NCI-H1417 treated with DMSO at 0.1 percent for 48 hours (cell line): ENCODE measurements around the gene CYP2S1.
"Not testable (repeated sequence)": the region's sequence is repeated elsewhere in the genome, so short reads cannot be mapped to it uniquely, and the experiment has no call there.

Experiments
- DNase-seq: peaks from one replicate; lab custom pipeline; 2025; lab: John Stamatoyannopoulos, UW

CYP2S1 gene, protein sequence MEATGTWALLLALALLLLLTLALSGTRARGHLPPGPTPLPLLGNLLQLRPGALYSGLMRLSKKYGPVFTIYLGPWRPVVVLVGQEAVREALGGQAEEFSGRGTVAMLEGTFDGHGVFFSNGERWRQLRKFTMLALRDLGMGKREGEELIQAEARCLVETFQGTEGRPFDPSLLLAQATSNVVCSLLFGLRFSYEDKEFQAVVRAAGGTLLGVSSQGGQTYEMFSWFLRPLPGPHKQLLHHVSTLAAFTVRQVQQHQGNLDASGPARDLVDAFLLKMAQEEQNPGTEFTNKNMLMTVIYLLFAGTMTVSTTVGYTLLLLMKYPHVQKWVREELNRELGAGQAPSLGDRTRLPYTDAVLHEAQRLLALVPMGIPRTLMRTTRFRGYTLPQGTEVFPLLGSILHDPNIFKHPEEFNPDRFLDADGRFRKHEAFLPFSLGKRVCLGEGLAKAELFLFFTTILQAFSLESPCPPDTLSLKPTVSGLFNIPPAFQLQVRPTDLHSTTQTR

DNA sequence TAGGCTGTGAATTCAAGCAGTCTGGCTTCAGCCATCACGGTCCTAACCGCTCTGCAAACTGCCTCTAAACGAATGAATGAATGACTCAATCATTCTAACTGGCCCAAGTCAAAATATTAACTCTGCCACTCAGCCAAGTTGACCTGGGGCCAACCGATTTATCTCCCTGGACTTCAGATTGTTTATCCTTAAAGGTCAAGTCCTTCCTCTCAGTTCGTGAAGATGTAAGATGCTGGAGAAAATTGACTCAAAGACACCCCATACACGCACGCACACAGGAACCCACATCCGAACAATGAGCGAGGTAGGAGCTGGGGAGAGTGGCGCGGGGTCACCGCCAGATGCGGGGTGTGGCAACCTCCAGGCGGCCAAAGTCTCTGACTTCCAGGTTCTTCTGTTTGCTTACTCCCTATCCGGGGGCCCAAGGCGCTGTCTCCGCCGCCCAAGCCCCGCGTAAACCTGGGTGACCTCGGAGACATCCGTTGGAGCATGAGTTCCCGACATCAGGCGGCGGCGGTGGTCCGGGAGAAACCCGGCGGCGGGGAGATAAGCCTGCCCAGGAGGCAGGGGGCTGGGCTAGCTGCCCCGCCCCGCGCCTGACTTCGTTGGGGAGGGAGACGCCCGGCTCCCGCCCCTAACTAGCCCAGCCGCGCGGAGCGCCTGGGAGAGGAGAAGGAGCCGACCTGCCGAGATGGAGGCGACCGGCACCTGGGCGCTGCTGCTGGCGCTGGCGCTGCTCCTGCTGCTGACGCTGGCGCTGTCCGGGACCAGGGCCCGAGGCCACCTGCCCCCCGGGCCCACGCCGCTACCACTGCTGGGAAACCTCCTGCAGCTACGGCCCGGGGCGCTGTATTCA lies at the start of gene CYP2S1:
TSS of gene CYP2S1 (plus strand) at position 646 of the 856 bp plus-strand sequence. CDS start at position 692, 46 bp downstream.
- DNase-seq, result no peak

DNA sequence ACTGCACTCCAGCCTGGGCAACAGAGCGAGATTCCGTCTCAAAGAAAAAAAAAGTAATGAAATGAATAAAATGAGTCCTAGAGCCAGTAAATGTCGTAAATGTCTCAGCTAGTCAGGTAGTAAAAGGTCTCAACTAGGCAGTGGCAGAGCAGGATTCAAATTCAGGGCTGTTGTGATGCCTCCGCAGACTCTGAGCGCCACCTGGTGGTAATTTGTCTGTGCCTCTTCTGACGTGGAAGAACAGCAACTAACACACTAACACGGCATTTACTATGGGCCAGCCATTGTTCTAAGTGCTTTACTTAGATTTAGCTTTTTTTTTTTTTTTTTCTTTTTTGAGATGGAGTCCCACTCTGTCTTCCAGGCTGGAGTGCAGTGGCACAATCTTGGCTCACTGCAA lies 48.6 kb upstream of the CYP2S1 start:
- no peak for DNase-seq

- DNase-seq, result no peak
Observed at GRCh38 chr19:41149831-41150230, 43.2 kb upstream of the CYP2S1 start.

DNA sequence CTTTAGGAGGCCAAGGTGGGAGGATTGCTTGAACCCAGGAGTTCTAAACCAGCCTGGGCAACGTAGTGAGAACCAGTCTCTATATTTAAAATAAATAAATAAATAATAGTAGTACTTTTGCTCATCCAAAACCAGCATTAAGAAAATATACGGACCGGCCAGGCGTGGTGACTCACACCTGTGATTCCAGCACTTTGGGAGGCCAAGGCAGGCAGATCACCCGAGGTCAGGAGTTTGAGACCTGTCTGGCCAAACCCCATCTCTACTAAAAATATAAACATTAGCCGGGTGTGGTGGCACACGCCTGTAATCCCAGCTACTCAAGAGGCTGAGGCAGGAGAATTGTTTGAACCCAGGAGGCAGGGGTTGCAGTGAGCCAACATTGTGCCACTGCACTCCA lies 42.0 kb upstream of the CYP2S1 start:
- DNase-seq, result not testable (repeated sequence)

DNA sequence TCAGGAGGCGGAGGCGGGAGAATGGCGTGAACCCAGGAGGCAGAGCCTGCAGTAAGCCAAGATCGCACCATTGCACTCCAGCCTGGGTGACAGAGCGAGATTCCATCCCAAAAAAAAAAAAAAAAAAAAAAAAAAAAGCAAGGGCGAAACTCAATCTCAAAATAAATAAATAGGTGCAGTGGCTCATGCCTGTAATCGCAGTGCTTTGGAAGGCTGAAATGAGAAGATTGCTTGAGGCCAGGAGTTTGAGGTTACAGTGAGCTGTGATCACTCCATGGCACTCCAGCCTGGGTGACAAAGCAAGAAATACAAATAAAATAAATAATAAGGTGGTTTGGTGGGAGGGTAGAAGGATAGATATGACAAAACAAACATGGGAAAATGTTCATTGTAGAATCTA lies 39.0 kb upstream of the CYP2S1 start:
- DNase-seq, result no peak

- no peak for DNase-seq
Observed at GRCh38 chr19:41156207-41156606, 36.8 kb upstream of the CYP2S1 start.

GRCh38 chr19:41159881-41160280 lies 33.1 kb upstream of the CYP2S1 start:
- DNase-seq, result no peak

- DNase-seq, result no peak
Observed at GRCh38 chr19:41161903-41162302, 31.1 kb upstream of the CYP2S1 start.

- no peak for DNase-seq
Observed at GRCh38 chr19:41166944-41167804, 25.8 kb upstream of the CYP2S1 start.

- DNase-seq, result no peak
Observed at GRCh38 chr19:41172297-41173164, 20.5 kb upstream of the CYP2S1 start.

DNA sequence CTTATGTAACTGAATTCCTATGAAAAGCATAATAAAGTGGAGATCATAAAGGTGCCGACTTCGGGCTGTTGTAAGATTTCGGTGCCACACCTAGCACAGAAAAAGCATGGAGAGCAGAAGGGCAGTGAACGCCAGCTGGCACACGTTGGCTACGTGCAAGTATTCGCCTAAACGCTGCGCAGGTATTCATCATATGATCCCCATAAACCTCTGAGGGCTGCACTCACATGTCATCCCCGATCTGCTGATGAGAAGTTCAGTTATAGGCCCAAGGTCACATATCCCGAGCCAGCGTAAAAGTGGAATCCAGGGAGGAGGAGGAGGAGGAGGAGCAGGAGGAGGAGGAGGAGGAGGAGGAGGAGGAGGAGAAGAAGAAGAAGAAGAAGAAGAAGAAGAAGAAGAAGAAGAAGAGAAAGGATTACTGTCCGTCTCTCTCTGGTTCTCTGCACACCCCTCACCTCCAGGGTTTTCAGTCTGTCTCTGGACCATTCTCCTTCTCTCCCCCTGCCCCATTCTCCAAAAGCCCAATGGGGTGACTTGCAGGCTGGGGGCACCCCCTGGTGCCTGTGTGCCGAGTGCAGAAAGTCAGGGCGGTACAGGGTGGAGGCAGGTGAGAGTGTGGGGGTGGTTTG lies 18.6 kb upstream of the CYP2S1 start:
- no peak for DNase-seq

DNA sequence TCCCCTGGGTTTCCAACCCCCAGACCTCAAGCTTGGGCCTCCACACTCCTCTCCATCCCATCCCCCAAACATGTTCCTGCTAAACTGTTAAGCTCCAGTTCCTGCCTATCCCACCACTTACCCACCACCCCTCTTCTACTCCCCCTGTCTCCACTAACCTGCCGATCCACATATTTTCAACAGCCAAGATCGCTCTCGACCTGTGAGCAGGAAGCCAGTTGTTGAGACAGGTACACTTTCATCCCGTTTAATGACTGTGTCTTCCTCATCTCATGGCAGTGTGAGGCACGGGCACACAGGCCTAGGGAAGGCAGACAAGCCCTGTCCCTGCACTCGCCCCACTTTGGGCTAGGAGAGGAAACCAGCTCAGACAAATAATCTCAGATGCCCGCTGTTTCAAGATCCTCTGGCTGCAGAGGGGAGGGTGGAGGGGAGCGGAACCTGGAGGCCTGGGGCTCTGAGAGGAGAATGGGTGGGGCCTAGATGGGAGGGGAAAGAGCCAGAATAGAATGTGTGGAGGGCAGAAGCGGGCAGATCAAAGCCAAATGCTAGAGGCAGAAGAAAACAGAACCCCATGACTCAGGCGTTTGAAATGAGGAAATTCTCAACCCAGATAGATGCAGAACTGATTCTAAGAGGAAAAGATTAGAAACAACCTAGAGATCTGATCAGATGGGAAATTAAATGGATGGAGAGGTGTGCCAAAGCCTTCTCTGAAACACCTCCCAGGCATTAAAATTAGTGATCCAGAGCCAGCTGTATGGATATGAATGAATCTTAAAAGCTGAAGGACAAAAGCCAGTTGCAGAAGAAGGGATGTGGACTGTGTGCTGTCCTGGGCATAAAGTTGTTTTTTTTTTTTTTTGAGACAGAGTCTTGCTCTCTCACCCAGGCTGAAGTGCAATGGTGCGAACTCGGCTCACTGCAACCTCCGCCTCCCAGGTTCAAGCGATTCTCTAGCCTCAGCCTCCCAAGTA lies 16.9 kb upstream of the CYP2S1 start:
- DNase-seq, result no peak

GRCh38 chr19:41180173-41180572 lies 12.8 kb upstream of the CYP2S1 start:
- DNase-seq, result not testable (repeated sequence)

GRCh38 chr19:41186971-41187883 lies 5.8 kb upstream of the CYP2S1 start:
- DNase-seq, result no peak

DNA sequence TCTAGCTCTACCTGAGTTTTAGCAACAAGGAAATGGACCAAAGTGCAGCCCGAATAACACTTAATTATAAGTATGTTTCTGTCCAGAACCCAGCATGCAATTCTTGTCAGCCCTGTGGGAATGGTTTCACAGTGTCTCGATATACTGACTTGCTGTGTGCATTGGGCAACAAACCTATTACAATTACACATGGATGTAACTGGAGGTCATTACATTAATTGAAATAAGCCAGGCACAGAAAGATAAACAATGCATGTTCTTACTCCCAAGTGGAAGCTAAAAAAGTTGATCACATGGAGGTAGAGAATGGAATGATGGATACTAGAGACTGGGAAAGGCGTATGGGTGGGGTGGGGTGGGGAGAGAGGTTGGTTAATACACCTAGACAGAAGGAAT lies 5.1 kb upstream of the CYP2S1 start:
- DNase-seq, result no peak

GRCh38 chr19:41189425-41190065 lies 3.5 kb upstream of the CYP2S1 start:
- no peak for DNase-seq

DNA sequence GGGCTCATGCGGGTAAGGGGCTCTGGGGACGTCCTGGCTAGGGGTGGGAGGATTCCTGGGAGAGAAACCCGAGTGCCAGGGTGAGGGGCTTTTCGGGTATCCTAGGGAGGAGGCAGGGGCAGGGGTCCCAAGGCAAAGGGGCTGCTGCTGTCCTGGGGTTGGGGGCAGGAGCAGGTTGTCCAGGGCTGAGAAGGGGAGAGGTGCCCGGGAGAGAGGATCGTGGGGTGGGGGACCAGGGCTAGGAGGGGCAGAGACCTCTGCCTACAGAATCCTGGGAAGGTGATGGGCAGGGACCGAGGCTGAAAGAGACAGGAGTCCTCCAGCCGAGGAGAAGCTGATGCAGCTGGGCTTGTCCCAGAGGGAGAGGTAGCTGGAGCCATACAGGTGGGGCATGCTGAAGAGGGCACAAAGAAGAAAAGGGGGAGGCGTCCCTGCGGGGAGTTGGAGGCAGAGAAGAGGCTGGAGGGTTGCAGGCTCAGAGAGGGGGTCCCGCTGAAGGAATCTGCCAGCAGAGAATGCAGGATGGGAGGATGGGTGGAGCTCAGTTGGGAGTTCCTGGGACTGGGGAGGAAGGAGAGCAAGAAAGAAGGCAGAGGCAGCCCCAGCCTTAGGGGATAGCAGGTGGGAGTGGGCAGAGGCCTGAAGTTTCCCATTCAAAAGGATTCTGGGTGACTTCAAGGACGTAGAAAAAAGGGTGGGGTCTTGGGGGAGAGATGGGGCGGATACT lies 574 bp downstream of the CYP2S1 start:
- DNase-seq, result no peak
